MM.1S (cell line): ENCODE results near the gene TPI1.

Experiments
- CTCF ChIP-seq: fragments of 300-600 bp; sonication (generic); IDR thresholded peaks from 2 replicates; pipeline ENCODE4 v1.5.1; 2016; ENCODE audit warnings: antibody characterized with exemption, low read length, mixed read lengths
- EZH2 ChIP-seq: fragments of 300-600 bp; sonication (generic); optimal IDR thresholded peaks from 2 replicates; pipeline ENCODE3; 2017; ENCODE audit warnings: low read depth, mild to moderate bottlenecking, antibody characterized with exemption, low read length, mixed read lengths
- EZH2phosphoT487 ChIP-seq: fragments of 300-600 bp; sonication (generic); IDR thresholded peaks from 2 replicates; pipeline ENCODE4 v1.6.1; 2018; ENCODE audit warnings: antibody characterized with exemption, low read length

- TF ChIP-seq CTCF (no peak), EZH2 (no peak), EZH2phosphoT487 (no peak)
Observed at GRCh38 chr12:6904280-6905276, 37.2 kb downstream of the TPI1 start, which contains the start of gene LRRC23.
